Thymus (tissue), 11 donors: Measurements from ENCODE around the gene TRAPPC14. TPM values are rescaled to one million over a fixed set of nuclear protein-coding genes. Genes with fewer than 3 reads are reported as not detected.

ENCODE experiments used
- DNase-seq, 9 donors: peaks; one replicate each; pipeline ENCODE4 v3.0.0-alpha.2; 2013; ENCODE audit warnings: low spot score in 9 of 9, low read depth in 6 of 9, missing footprints in 1 of 9
- H3K27ac ChIP-seq, 2 donors: one replicate each; pipeline ENCODE4 v1.5.1; 2013; ENCODE audit warnings: control low read depth in 1 of 2, low read depth in 1 of 2, low read length in 1 of 2, mild to moderate bottlenecking in 1 of 2, moderate library complexity in 1 of 2
- H3K27me3 ChIP-seq, 2 donors: one replicate each; pipeline ENCODE4 v1.5.1; 2013; ENCODE audit warnings: low read length in 1 of 2; ENCODE audit not compliant: control insufficient read depth in 2 of 2, insufficient read depth in 1 of 2
- H3K36me3 ChIP-seq, 2 donors: one replicate each; pipeline ENCODE4 v1.5.1; 2013; ENCODE audit warnings: low read length in 1 of 2, mild to moderate bottlenecking in 1 of 2, moderate library complexity in 1 of 2; ENCODE audit not compliant: control insufficient read depth in 2 of 2, insufficient read depth in 2 of 2
- H3K4me1 ChIP-seq, 2 donors: one replicate each; pipeline ENCODE4 v1.5.1; 2013; ENCODE audit warnings: low read length in 2 of 2; ENCODE audit not compliant: control insufficient read depth in 2 of 2, insufficient read depth in 2 of 2
- H3K4me3 ChIP-seq, 2 donors: one replicate each; pipeline ENCODE4 v1.5.1; 2013; ENCODE audit warnings: low read length in 2 of 2, control low read depth in 1 of 2, mild to moderate bottlenecking in 1 of 2
- H3K9me3 ChIP-seq, 2 donors: one replicate each; pipeline ENCODE4 v1.5.1; 2013; ENCODE audit warnings: low read length in 1 of 2, mild to moderate bottlenecking in 1 of 2; ENCODE audit not compliant: control insufficient read depth in 2 of 2, insufficient read depth in 1 of 2
- WGBS: extraction: QIAGEN DNeasy Blood & Tissue Kit; methylation state at CpG from one replicate; pipeline ENCODE4 v1.1.7; 2013; 5-methylcytosine and 5-hydroxymethylcytosine counted together
- polyA plus RNA-seq: library from polyadenylated mRNA; stranded (reverse); fragments of 200-250 nt; gene quantifications from one replicate; pipeline ENCODE4 v1.2.3, GENCODE V29; 2013
- total RNA-seq: library from RNA; stranded (reverse); fragments of 120-200 nt; gene quantifications from one replicate; pipeline ENCODE4 v1.2.4, GENCODE V29; 2013
- donor health status: healthy.

Gene TRAPPC14
- total and polyA plus RNA-seq, 2 donors = 19.8 to 46.9 TPM

- peaks cover 0 to 10% of the 10 kb centered on the region in 2 donors for H3K9me3 ChIP-seq
- peaks cover 9 to 17% of the 10 kb centered on the region in 2 donors for H3K36me3 ChIP-seq
- H3K27ac ChIP-seq = peak overlapping the region; percentile 89 to 95
- peak overlapping the region; percentile 75 to 91 for H3K4me3 ChIP-seq
- no peak for DNase-seq
- H3K27me3 ChIP-seq = no peaks in the 10 kb centered on the region
- peaks cover 8 to 20% of the 10 kb centered on the region in 2 donors for H3K4me1 ChIP-seq
- 26% methylated on average over 18 of the region's 18 CpGs for WGBS
Observed at GRCh38 chr7:100118388-100119071, 40.0 kb downstream of the TRAPPC14 start.

GRCh38 chr7:100115026-100115425 is 43.5 kb downstream of the TRAPPC14 start:
- Histone ChIP-seq H3K27ac (no peak overlapping the region), H3K4me3 (no peak overlapping the region), H3K27me3 (no peaks in the 10 kb centered on the region), H3K36me3 (peaks cover 37 to 39% of the 10 kb centered on the region in 2 donors), H3K9me3 (peaks cover 0 to 10% of the 10 kb centered on the region in 2 donors), H3K4me1 (peaks cover 4 to 13% of the 10 kb centered on the region in 2 donors)
- no peak for DNase-seq
- WGBS = 98% methylated on average over 7 of the region's 7 CpGs

- H3K36me3 ChIP-seq = peaks cover 66% of the 10 kb centered on the region in 2 donors
- H3K27ac ChIP-seq = no peak overlapping the region
- H3K4me3 ChIP-seq = no peak overlapping the region
- no peaks in the 10 kb centered on the region for H3K4me1 ChIP-seq
- H3K27me3 ChIP-seq = no peaks in the 10 kb centered on the region
- DNase-seq = no peak
- WGBS = 95% methylated on average over 13 of the region's 13 CpGs
- no peaks in the 10 kb centered on the region for H3K9me3 ChIP-seq
Observed at GRCh38 chr7:100111914-100112313, 46.6 kb downstream of the TRAPPC14 start.

- 98% methylated on average over 7 of the region's 7 CpGs for WGBS
- H3K36me3 ChIP-seq = peaks cover 73% of the 10 kb centered on the region in 2 donors
- DNase-seq = no peak
- no peaks in the 10 kb centered on the region for H3K4me1 ChIP-seq
- no peak overlapping the region for H3K27ac ChIP-seq
- H3K4me3 ChIP-seq = no peak overlapping the region
- no peaks in the 10 kb centered on the region for H3K9me3 ChIP-seq
- H3K27me3 ChIP-seq = no peaks in the 10 kb centered on the region
Observed at GRCh38 chr7:100111156-100111555, 47.4 kb downstream of the TRAPPC14 start.

GRCh38 chr7:100109521-100110163 is 48.9 kb downstream of the TRAPPC14 start:
- peaks cover 83 to 86% of the 10 kb centered on the region in 2 donors for H3K36me3 ChIP-seq
- H3K27ac ChIP-seq = no peak overlapping the region
- DNase-seq = no peak
- H3K4me1 ChIP-seq = no peaks in the 10 kb centered on the region
- H3K9me3 ChIP-seq = no peaks in the 10 kb centered on the region
- WGBS = 87% methylated on average over 12 of the region's 12 CpGs
- no peak overlapping the region for H3K4me3 ChIP-seq
- no peaks in the 10 kb centered on the region for H3K27me3 ChIP-seq

GRCh38 chr7:100107890-100108289 is 50.6 kb downstream of the TRAPPC14 start:
- H3K36me3 ChIP-seq = peaks cover 82 to 85% of the 10 kb centered on the region in 2 donors
- DNase-seq = no peak
- H3K4me1 ChIP-seq = peaks cover 0 to 3% of the 10 kb centered on the region in 2 donors
- H3K9me3 ChIP-seq = no peaks in the 10 kb centered on the region
- H3K4me3 ChIP-seq = no peak overlapping the region
- no peak overlapping the region for H3K27ac ChIP-seq
- 98% methylated on average over 11 of the region's 11 CpGs for WGBS
- no peaks in the 10 kb centered on the region for H3K27me3 ChIP-seq

- DNase-seq = no peak
- H3K9me3 ChIP-seq = no peaks in the 10 kb centered on the region
Observed at GRCh38 chr7:100107125-100107737, 51.3 kb downstream of the TRAPPC14 start.

GRCh38 chr7:100106633-100107032 is 51.9 kb downstream of the TRAPPC14 start:
- peaks cover 72% of the 10 kb centered on the region in 2 donors for H3K36me3 ChIP-seq
- no peaks in the 10 kb centered on the region for H3K27me3 ChIP-seq
- no peaks in the 10 kb centered on the region for H3K9me3 ChIP-seq
- no peak for DNase-seq
- 96% methylated on average over 17 of the region's 17 CpGs for WGBS
- peaks cover 0 to 14% of the 10 kb centered on the region in 2 donors for H3K4me1 ChIP-seq
- no peak overlapping the region for H3K27ac ChIP-seq
- H3K4me3 ChIP-seq = no peak overlapping the region

More at GRCh38 chr7:100107125-100107737, 51.3 kb downstream of the TRAPPC14 start:
- Histone ChIP-seq H3K27ac (no peak overlapping the region), H3K27me3 (no peaks in the 10 kb centered on the region), H3K4me1 (peaks cover 0 to 9% of the 10 kb centered on the region in 2 donors), H3K4me3 (no peak overlapping the region), H3K36me3 (peaks cover 78% of the 10 kb centered on the region in 2 donors)
- 95% methylated on average over 25 of the region's 25 CpGs for WGBS

- no peak for DNase-seq
- no peaks in the 10 kb centered on the region for H3K27me3 ChIP-seq
- peaks cover 61 to 62% of the 10 kb centered on the region in 2 donors for H3K36me3 ChIP-seq
- peaks cover 0 to 14% of the 10 kb centered on the region in 2 donors for H3K4me1 ChIP-seq
- 99% methylated on average over 4 of the region's 4 CpGs for WGBS
- no peak overlapping the region for H3K4me3 ChIP-seq
- peaks cover 0 to 6% of the 10 kb centered on the region in 2 donors for H3K9me3 ChIP-seq
- no peak overlapping the region for H3K27ac ChIP-seq
Observed at GRCh38 chr7:100105534-100105933, 53.0 kb downstream of the TRAPPC14 start.
